Mucosa of gallbladder (tissue), 1 donor: ENCODE data around the gene UBQLN1. TPM values are rescaled to one million over a fixed set of nuclear protein-coding genes. Genes with fewer than 3 reads are reported as not detected.
"Not testable (repeated sequence)": the region's sequence is repeated elsewhere in the genome, so short reads cannot be mapped to it uniquely, and the experiment has no call there.

Experiments
- DNase-seq: peaks from one replicate; pipeline ENCODE4 v3.0.0-alpha.2; 2020; ENCODE audit warnings: low spot score
- total RNA-seq: library from RNA; stranded (reverse); gene quantifications from one replicate; pipeline ENCODE4 v1.2.1, GENCODE V29; 2021
- donor health status: DM: no; HTN: no; CAD: no.

UBQLN1 gene
- total RNA-seq, 1 donor from 2014 or later = 101 TPM

DNA sequence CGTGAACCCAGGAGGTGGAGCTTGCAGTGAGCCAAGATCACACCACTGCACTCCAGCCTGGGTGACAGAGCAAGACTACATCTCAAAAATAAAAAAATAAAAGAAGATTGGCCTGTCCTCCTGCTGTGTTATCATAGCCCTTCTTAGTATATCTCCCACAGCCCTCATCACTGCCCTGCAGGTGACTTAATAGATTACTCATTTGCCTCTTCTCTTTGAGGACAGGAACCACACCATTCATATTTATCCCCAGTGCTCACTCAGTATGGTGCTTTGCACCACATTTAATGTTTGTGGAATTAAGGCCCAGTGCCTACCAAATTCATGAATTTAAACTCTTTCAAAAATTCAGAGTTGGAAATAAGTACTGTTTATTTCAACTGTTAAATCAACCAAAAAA, 74.5 kb downstream of the UBQLN1 start:
- no peak for DNase-seq

DNA sequence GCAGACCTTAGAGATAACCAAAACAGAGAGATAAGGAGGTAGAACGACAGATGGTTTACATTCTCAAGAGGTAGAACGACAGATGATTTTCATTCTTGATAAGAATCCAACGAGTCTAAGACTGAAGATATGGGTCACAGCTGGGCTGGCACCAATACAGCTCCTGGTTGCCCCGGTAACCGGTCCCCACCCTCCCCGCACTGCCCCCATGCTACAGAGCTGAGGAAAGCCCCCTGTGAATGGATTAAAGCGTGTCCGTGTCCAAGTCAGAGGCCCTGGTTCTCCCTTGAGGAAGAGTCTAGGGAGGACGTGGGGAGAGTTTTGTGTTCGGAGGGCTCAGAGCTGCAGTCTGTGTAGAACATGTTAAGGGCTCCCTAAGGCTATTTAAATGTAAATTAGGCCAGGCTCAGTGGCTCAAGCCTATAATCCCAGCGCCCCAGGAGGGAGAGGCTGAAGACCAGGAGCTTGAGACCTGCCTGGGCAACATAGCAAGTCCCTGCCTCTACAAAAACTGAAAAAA, 76.8 kb downstream of the UBQLN1 start:
- DNase-seq = no peak

GRCh38 chr9:83629433-83630104, 78.2 kb downstream of the UBQLN1 start:
- no peak for DNase-seq

DNA sequence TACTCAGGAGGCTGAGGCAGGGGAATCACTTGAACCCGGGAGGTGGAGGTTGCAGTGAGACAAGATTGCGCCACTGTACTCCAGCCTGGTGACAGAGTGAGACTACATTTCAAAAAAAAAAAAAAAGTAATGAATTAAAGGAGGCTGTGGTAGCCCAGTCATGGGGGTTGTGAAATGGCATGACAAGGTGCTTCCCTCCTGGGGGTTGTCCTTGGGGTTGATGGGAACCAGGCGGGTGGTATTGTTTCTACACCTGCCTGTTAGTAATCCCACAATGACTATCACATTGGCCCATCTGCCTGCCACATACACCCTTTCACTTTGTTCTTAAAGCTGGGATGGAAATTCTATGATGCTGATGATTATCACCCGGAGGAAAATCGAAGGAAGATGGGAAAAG, 79.2 kb downstream of the UBQLN1 start:
- no peak for DNase-seq

- no peak for DNase-seq
These were observed 82.6 kb downstream of the UBQLN1 start for GRCh38 chr9:83625178-83625577.

DNA sequence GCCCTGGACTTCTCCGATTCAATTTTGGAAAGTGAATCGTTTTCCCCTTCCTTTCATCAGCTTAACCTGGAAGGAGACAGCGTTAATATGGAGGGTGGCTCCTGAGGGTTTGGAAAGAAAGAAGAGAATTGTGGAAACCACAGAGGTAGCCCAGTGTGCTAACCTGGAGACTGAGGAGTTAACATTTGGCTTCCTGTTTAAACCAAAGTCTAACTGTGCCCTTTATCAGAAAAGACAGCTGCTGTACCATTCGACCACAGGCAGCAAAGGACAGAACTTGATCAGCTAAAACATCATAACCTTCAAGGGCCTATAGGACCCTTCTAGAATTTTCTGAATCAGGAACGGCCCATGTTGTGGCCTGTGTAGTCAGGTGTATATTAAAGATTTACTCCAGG, 84.1 kb downstream of the UBQLN1 start:
- DNase-seq = no peak

- DNase-seq = peak; percentile 47
These were observed 84.6 kb downstream of the UBQLN1 start, which contains the start of gene IDNK for GRCh38 chr9:83622939-83623678. Gene IDNK, plus strand, starts transcription at chr9:83623143. Its CDS starts 29 bp downstream, at chr9:83623172.

DNA sequence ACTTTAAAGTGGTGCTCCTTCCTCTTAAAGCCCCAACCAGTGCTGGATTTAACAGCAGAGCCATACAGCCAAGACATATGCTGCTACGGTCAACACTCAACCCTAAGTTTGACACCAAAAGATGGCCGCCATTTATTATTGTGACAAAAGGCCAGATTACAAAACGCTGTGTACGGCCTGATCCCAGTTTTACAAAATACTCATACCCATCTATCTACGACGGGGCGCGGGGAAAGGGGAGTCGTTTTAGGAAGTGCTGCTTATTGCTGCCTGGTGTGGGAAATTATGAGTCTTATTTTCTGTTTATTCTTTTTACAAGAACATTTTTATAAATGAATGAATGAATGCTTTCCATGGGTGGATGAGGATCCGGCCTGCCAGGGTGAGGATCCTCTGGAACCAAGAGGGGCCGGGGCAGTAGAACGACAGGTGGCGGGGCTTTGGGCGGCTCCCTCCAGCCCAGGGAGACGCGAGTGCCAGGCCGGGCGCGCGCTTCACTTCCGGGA, 85.3 kb downstream of the UBQLN1 start:
- DNase-seq = peak; percentile 49

GRCh38 chr9:83620841-83621636, 86.7 kb downstream of the UBQLN1 start:
- peak; percentile 30 for DNase-seq

DNA sequence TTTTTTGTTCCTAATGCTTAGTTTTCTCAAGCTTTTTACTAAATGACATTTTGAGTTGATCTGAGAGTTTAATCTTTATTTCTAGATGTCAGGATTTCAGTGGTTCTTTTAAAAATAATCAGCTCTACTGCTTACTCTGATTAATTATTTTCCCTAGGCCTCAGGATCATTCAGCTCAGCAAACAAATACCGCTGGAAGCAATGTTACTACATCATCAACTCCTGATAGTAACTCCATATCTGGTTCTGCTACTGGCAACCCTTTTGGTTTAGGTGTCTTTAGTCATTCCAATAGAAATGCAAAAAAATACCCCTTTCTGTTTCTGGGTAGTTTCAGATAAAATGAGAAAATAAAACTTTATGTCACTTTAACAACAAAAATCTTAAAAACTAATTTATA, 90.5 kb downstream of the UBQLN1 start:
- no peak for DNase-seq

- DNase-seq = not testable (repeated sequence)
These were observed 94.5 kb downstream of the UBQLN1 start for GRCh38 chr9:83613298-83613697.

Other genes with a start within 250 kb of the UBQLN1 start
- 3.6 TPM for gene FRMD3, start 169.6 kb downstream of the UBQLN1 start, total RNA-seq
- gene IDNK, start 84.8 kb downstream of the UBQLN1 start, total RNA-seq = 6.1 TPM
- gene GKAP1, start 109.8 kb upstream of the UBQLN1 start, total RNA-seq = 14.0 TPM
- 7.9 TPM for gene KIF27, start 213.5 kb upstream of the UBQLN1 start, total RNA-seq